ENCODE measurements around the gene TXNL4A. TPM values are rescaled to one million over a fixed set of nuclear protein-coding genes. Genes with fewer than 3 reads are reported as not detected.
"Not testable (repeated sequence)": the region's sequence is repeated elsewhere in the genome, so short reads cannot be mapped to it uniquely, and the experiment has no call there.

The TXNL4A gene
- total RNA-seq, 1 experiment from 2014 or later = 216 TPM

DNA sequence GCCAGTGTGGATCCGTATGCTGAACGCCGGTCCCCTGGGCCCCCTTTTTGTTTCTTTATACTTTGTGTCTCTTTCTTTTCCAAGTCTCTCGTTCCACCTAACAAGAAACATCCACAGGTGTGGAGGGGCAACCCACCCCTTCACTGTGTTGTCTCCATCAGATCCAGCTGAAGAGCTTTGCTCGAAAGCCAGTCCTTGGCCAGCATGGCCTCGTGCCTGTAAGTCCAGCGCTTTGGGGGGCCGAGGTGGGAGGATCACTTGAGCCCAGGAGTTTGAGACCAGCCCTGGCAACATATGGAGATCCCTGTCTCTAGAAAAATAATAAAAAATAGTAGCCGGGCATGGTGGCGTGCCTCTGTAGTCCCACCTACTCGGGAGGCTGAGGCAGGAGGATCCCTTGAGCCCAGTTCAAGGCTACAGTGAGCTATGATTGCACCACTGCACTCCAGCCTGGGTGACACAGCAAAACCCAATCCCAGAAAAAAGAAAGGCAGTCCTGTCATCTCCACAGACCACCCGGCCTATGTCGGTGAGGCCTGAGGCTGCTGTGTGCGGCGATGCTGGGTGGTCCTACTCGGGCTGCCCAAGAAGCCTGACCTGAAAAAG is 27.3 kb downstream of the TXNL4A start:
- ChIA-PET CTCF (no interaction called here), POLR2A (ENCODE audit: low non-redundant PET) (no interaction called here)
- no peak overlapping the region for H3K27ac ChIP-seq (ENCODE audit: low read depth, low read length, poor library complexity, severe bottlenecking)
- peaks cover 16% of the 10 kb centered on the region for H3K4me1 ChIP-seq (ENCODE audit: insufficient read depth, low read length, poor library complexity, severe bottlenecking)
- TF ChIP-seq EZH2 (IDR thresholded peaks at IDR 0.05; ENCODE audit: borderline replicate concordance, low read depth, low read length, poor library complexity, severe bottlenecking) = no peak
- TF ChIP-seq, protein P1, sequence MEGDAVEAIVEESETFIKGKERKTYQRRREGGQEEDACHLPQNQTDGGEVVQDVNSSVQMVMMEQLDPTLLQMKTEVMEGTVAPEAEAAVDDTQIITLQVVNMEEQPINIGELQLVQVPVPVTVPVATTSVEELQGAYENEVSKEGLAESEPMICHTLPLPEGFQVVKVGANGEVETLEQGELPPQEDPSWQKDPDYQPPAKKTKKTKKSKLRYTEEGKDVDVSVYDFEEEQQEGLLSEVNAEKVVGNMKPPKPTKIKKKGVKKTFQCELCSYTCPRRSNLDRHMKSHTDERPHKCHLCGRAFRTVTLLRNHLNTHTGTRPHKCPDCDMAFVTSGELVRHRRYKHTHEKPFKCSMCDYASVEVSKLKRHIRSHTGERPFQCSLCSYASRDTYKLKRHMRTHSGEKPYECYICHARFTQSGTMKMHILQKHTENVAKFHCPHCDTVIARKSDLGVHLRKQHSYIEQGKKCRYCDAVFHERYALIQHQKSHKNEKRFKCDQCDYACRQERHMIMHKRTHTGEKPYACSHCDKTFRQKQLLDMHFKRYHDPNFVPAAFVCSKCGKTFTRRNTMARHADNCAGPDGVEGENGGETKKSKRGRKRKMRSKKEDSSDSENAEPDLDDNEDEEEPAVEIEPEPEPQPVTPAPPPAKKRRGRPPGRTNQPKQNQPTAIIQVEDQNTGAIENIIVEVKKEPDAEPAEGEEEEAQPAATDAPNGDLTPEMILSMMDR (conservative IDR thresholded peaks at IDR 0.05; ENCODE audit: low read depth, low read length) = no peak
- H3K4me3 ChIP-seq (ENCODE audit: low read depth, low read length, poor library complexity, severe bottlenecking) = no peak overlapping the region
- H3K9me3 ChIP-seq (ENCODE audit: low read depth, low read length, poor library complexity, severe bottlenecking) = no peaks in the 10 kb centered on the region
- no peaks in the 10 kb centered on the region for H3K36me3 ChIP-seq (ENCODE audit: insufficient read depth, low read length, poor library complexity, severe bottlenecking)
- H3K27me3 ChIP-seq (replicated peaks; ENCODE audit: insufficient read depth, low read depth, low read length, poor library complexity) = no peaks in the 10 kb centered on the region
- no TSS peak for BruUV-seq (replicated peaks)
- no peak for DNase-seq (ENCODE audit: low spot score)
- intact Hi-C loops (cut with micrococcal nuclease; ENCODE audit: unreplicated experiment) = loop anchor here (10.0 kb wide), 1 partner anchor 286 kb away; the partner anchor contains the start of gene CTDP1

DNA sequence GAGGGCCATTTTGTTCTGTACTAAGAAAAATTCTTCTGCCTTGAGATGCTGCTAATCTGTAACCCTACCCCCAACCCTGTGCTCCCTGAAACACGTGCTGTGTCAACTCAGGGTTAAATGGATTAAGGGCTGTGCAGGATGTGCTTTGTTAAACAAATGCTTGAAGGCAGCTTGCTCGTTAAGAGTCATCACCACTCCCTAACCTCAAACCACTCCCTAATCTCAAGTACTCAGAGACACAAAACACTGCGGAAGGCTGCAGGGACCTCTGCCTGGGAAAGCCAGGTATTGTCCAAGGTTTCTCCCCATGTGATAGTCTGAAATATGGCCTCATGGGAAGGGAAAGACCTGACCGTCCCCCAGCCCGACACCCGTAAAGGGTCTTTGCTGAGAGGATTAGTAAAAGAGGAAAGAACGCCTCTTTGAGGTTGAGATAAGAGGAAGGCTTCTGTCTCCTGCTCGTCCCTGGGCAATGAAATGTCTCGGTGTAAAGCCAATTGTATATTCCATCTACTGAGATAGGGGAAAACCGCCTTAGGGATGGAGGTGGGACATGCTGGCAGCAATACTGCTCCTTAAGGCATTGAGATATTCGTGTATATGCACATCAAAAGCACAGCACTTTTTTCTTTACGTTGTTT is 28.1 kb downstream of the TXNL4A start:
- POLR2A ChIA-PET (ENCODE audit: low non-redundant PET); H3K27ac ChIP-seq (ENCODE audit: low read depth, low read length, poor library complexity, severe bottlenecking): not testable (repeated sequence)
- intact Hi-C loops (cut with micrococcal nuclease; ENCODE audit: unreplicated experiment) = loop anchor here (10.0 kb wide), 1 partner anchor 285 kb away; the partner anchor contains the start of gene CTDP1

DNA sequence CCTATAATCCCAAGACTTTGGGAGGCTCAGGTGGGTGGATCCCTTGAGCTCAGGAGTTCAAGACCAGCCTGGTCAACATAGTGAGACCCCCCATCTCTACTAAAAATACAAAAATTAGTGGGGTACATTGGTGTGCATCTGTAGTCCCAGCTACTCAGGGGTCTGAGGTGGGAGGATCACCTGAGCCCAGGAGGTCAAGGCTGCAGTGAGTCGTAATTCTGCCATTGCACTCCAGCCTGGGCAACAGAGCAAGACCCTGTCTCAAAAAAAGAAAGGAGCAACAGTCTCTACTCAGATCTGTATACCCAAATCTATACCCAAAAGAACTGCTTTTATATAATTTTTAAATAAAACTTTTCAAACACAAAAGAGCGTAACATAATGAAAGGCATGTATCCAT is 29.4 kb downstream of the TXNL4A start:
- no TSS peak for BruUV-seq (replicated peaks)
- ChIA-PET POLR2A (ENCODE audit: low non-redundant PET) (no interaction called here), CTCF (no interaction called here)
- Histone ChIP-seq H3K9me3 (ENCODE audit: low read depth, low read length, poor library complexity, severe bottlenecking) (no peaks in the 10 kb centered on the region), H3K4me3 (ENCODE audit: low read depth, low read length, poor library complexity, severe bottlenecking) (no peak overlapping the region), H3K27ac (ENCODE audit: low read depth, low read length, poor library complexity, severe bottlenecking) (no peak overlapping the region), H3K36me3 (ENCODE audit: insufficient read depth, low read length, poor library complexity, severe bottlenecking) (no peaks in the 10 kb centered on the region), H3K27me3 (replicated peaks; ENCODE audit: insufficient read depth, low read depth, low read length, poor library complexity) (no peaks in the 10 kb centered on the region), H3K4me1 (ENCODE audit: insufficient read depth, low read length, poor library complexity, severe bottlenecking) (peaks cover 6% of the 10 kb centered on the region)
- TF ChIP-seq EZH2 (IDR thresholded peaks at IDR 0.05; ENCODE audit: borderline replicate concordance, low read depth, low read length, poor library complexity, severe bottlenecking) = no peak
- DNase-seq (ENCODE audit: low spot score) = no peak
- intact Hi-C loops (cut with micrococcal nuclease; ENCODE audit: unreplicated experiment) = loop anchor here (10.0 kb wide), 1 partner anchor 164 kb away; the partner anchor contains the start of gene KCNG2

More for the DNA sequence above, 28.1 kb downstream of the TXNL4A start:
- peak; percentile 52 for DNase-seq (ENCODE audit: low spot score)
- H3K9me3 ChIP-seq (ENCODE audit: low read depth, low read length, poor library complexity, severe bottlenecking); CTCF ChIA-PET; H3K4me3 ChIP-seq (ENCODE audit: low read depth, low read length, poor library complexity, severe bottlenecking); BruUV-seq (replicated peaks); H3K36me3 ChIP-seq (ENCODE audit: insufficient read depth, low read length, poor library complexity, severe bottlenecking); H3K27me3 ChIP-seq (replicated peaks; ENCODE audit: insufficient read depth, low read depth, low read length, poor library complexity): not testable (repeated sequence)
- peaks cover 11% of the 10 kb centered on the region for H3K4me1 ChIP-seq (ENCODE audit: insufficient read depth, low read length, poor library complexity, severe bottlenecking)

DNA sequence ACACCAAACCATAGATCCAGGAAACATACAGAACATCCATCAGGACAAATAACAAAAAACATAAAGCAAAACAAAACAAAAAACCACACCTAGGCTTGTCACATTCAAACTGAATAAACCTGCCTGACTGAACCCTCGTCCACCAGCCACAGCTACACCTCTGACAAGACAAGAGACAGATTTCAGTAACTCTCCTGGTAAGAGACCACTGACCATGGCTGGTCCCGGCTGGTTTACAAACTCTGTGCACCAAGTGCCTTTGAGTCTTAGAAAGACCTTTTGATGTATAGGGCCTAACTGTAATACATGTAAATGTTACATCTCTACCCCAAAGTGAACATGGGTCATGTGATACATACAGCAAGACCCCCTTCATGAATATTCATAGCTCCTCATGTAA is 32.1 kb downstream of the TXNL4A start:
- H3K9me3 ChIP-seq (ENCODE audit: low read depth, low read length, poor library complexity, severe bottlenecking) = no peaks in the 10 kb centered on the region
- TF ChIP-seq EZH2 (IDR thresholded peaks at IDR 0.05; ENCODE audit: borderline replicate concordance, low read depth, low read length, poor library complexity, severe bottlenecking) = no peak
- TF ChIP-seq, protein P1 (conservative IDR thresholded peaks at IDR 0.05; ENCODE audit: low read depth, low read length) = no peak
- no peaks in the 10 kb centered on the region for H3K27me3 ChIP-seq (replicated peaks; ENCODE audit: insufficient read depth, low read depth, low read length, poor library complexity)
- intact Hi-C loops (cut with micrococcal nuclease; ENCODE audit: unreplicated experiment) = loop anchor here (10.0 kb wide), 1 partner anchor 161 kb away; the partner anchor contains the start of gene KCNG2
- ChIA-PET CTCF (no interaction called here), POLR2A (ENCODE audit: low non-redundant PET) (no interaction called here)
- no peak overlapping the region for H3K27ac ChIP-seq (ENCODE audit: low read depth, low read length, poor library complexity, severe bottlenecking)
- DNase-seq (ENCODE audit: low spot score) = no peak
- no peaks in the 10 kb centered on the region for H3K36me3 ChIP-seq (ENCODE audit: insufficient read depth, low read length, poor library complexity, severe bottlenecking)
- BruUV-seq (replicated peaks) = no TSS peak
- H3K4me3 ChIP-seq (ENCODE audit: low read depth, low read length, poor library complexity, severe bottlenecking) = no peak overlapping the region
- H3K4me1 ChIP-seq (ENCODE audit: insufficient read depth, low read length, poor library complexity, severe bottlenecking) = peaks cover 6% of the 10 kb centered on the region

Measured in A673 (cell line).